AG09309 (cell line): ENCODE results near the gene NEUROD6.

Experiments used
- DNase-seq: peaks from one replicate; pipeline ENCODE4 v3.0.0-alpha.2; 2010; ENCODE audit warnings: low read depth
- H3K4me3 ChIP-seq: 2 replicates; pipeline ENCODE4 v1.5.1; 2011; ENCODE audit warnings: mild to moderate bottlenecking, low read depth, low read length, moderate library complexity; ENCODE audit not compliant: control insufficient read depth
- CTCF ChIP-seq: IDR thresholded peaks from 2 replicates; pipeline ENCODE4 v1.5.1; 2011; ENCODE audit warnings: mild to moderate bottlenecking, low read depth, low read length, inconsistent platforms; ENCODE audit not compliant: insufficient read depth, control insufficient read depth; ENCODE audit errors: missing control alignments

NEUROD6 gene

GRCh38 chr7:31299336-31299735 lies 41.2 kb downstream of the NEUROD6 start:
- TF ChIP-seq CTCF: no peak
- no peak for DNase-seq
- H3K4me3 ChIP-seq: no peak overlapping the region

DNA sequence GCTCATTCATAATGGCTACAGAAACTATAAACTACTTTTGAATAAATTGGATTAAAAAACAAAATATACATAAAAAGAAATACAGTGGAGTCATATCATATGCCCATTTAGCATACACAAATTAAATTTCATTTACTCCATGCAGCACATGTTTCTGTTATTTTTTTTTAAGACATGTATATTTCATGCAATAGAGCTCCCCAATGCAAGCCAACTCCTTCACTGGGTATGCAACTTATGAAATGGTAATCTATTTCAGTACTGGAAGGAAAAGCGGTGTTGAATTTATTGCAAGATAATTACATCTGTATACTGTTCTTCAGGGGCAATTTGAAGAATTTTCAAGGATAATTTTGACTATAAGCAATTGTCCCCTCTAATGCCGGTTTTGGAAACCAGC lies 49.9 kb downstream of the NEUROD6 start:
- H3K4me3 ChIP-seq: no peak overlapping the region
- DNase-seq: no peak
- TF ChIP-seq CTCF: no peak
